IgD-negative memory B cell (primary cell): ENCODE measurements around the gene HOXD13. TPM values are rescaled to one million over a fixed set of nuclear protein-coding genes. Genes with fewer than 3 reads are reported as not detected.

Source experiments
- H3K27ac Mint-ChIP-seq, 3 donors: one replicate each; pipeline ENCODE4 v1.8.0; 2020 to 2022; ENCODE audit warnings: mild to moderate bottlenecking in 3 of 3, mixed read lengths in 3 of 3, moderate library complexity in 1 of 3
- H3K27me3 Mint-ChIP-seq: one replicate; pipeline ENCODE4 v1.8.0; 2021; ENCODE audit warnings: mixed read lengths
- H3K36me3 Mint-ChIP-seq: one replicate; pipeline ENCODE4 v1.8.0; 2020; ENCODE audit warnings: mild to moderate bottlenecking, mixed read lengths
- H3K4me1 Mint-ChIP-seq, 3 donors: one replicate each; pipeline ENCODE4 v1.8.0; 2020 to 2022; ENCODE audit warnings: mixed read lengths in 3 of 3, mild to moderate bottlenecking in 1 of 3
- H3K4me3 Mint-ChIP-seq, 4 donors: one replicate each; pipeline ENCODE4 v1.8.0; 2020 to 2022; ENCODE audit warnings: mild to moderate bottlenecking in 4 of 4, mixed read lengths in 4 of 4, moderate library complexity in 3 of 4
- H3K9me3 Mint-ChIP-seq, 3 donors: one replicate each; pipeline ENCODE4 v1.8.0; 2020 to 2021; ENCODE audit warnings: mixed read lengths in 3 of 3, mild to moderate bottlenecking in 1 of 3
- polyA plus RNA-seq: library from polyadenylated mRNA; unstranded; fragments of 300-500 nt; fragmentation: Illumina TruSeq; gene quantifications from one replicate; pipeline ENCODE4 v1.2.3, GENCODE V29; 2021

The HOXD13 gene
- polyA plus RNA-seq, 1 donor from 2014 or later: not detected

GRCh38 chr2:176130957-176131847 lies 38.7 kb downstream of the HOXD13 start:
- Mint-ChIP-seq H3K4me1 (peaks cover 12 to 21% (median 14%) of the 10 kb centered on the region in 3 donors), H3K27me3 (peaks cover 78% of the 10 kb centered on the region), H3K9me3 (peaks cover 0 to 5% (median 0%) of the 10 kb centered on the region in 3 donors), H3K36me3 (no peaks in the 10 kb centered on the region), H3K4me3 (peak overlapping the region; percentile 16 to 82 (median 72)), H3K27ac (peak overlapping the region; percentile 76 to 97 (median 90))

DNA sequence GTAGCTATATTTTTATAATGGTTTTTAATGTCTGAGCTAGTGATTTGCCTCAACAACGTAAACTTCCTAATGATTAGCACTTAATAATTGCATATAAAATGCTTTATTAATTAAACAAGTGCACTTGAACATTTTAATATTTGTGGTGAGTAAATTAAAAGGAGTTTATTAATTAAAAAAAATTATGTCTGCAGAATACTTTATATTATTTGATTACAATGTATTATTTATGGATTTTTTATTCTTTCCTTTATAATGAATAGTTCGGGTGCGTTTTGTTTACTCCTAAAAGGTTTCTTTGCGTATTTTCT lies 39.3 kb downstream of the HOXD13 start:
- Mint-ChIP-seq H3K9me3 (peaks cover 0 to 5% (median 0%) of the 10 kb centered on the region in 3 donors), H3K27ac (peak overlapping the region; percentile 10 to 97 (median 76)), H3K4me1 (peaks cover 13 to 21% (median 15%) of the 10 kb centered on the region in 3 donors)

DNA sequence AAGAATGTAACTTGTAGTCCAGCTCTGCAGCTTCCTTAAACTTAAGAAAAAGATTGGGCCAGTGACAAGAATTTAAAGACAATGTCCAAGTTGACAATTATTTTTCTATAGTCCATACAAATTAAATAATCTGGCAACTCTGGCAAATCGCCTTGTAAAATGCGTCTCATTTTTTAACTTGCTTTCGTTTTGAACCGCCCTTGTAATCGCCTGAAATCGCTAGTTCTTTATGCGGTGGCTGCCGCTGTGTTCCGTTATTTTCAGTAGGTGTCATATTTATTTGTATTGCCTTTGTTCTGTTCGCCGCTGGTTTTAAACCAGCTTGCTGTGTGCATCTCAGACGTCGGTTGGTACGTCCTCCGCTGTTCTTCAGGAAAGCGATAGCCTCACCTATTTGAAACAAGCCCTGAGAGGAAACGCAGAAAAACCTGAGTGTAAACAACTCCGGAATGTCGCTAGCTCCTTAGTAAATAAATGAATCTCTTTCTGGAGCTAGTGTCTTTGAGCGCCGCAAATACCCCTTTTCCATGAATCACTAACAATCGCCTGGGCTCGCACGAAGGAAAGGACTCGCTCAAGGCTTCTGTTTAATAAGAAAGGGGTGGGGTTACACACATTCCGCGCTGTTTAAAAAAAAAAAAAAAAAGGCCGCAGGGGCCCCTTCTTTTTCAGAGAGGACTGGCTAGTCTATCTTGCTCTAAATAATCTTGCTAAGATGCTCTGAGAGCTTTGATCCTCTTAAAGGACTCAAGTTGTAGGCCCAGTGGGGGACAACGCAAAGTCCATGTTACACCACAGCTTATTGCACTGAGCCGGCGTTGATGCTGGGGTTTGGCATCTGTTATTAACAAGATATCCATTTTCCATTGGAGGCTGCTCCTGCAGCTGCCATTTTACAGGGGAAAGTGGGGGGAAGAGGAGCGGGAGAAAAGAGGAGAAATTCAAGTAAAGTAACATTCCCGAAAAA lies 40.0 kb downstream of the HOXD13 start:
- peak overlapping the region; percentile 64 to 97 (median 76) for H3K27ac Mint-ChIP-seq
- peaks cover 0 to 9% (median 0%) of the 10 kb centered on the region in 3 donors for H3K9me3 Mint-ChIP-seq
- peak overlapping the region; percentile 13 to 82 (median 74) for H3K4me3 Mint-ChIP-seq
- peaks cover 76% of the 10 kb centered on the region for H3K27me3 Mint-ChIP-seq
- H3K36me3 Mint-ChIP-seq: no peaks in the 10 kb centered on the region
- H3K4me1 Mint-ChIP-seq: peaks cover 13 to 16% (median 16%) of the 10 kb centered on the region in 3 donors

More for the DNA sequence above, 39.3 kb downstream of the HOXD13 start:
- Mint-ChIP-seq H3K4me3 (peak overlapping the region in 2 of 4 donors; percentile 8 to 67), H3K27me3 (peaks cover 76% of the 10 kb centered on the region), H3K36me3 (no peaks in the 10 kb centered on the region)

DNA sequence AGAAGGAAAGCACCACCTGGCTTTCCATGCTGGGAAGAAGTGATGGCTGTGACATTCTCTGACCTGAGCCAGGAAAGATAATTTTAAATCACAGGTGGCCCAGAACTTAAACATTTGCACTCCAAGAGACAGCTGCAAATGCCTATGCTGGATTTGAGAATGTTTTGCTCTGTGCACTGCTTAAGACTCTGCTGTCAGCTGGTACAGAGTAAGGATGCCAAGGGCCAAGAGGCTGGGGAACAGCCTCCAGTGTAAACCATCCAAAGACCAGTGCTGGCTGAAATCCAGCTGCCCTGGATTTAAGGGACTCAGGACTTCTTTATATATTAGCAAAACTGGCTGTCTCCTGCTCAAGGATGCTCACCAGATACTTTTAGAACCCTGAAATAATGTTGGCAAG lies 40.9 kb downstream of the HOXD13 start:
- H3K4me3 Mint-ChIP-seq: peak overlapping the region in 1 of 4 donors; percentile 28
- peaks cover 1% of the 10 kb centered on the region for H3K36me3 Mint-ChIP-seq
- peaks cover 13 to 18% (median 13%) of the 10 kb centered on the region in 3 donors for H3K4me1 Mint-ChIP-seq
- H3K9me3 Mint-ChIP-seq: peaks cover 0 to 9% (median 2%) of the 10 kb centered on the region in 3 donors
- H3K27me3 Mint-ChIP-seq: peaks cover 77% of the 10 kb centered on the region
- H3K27ac Mint-ChIP-seq: peak overlapping the region in 1 of 3 donors; percentile 76

DNA sequence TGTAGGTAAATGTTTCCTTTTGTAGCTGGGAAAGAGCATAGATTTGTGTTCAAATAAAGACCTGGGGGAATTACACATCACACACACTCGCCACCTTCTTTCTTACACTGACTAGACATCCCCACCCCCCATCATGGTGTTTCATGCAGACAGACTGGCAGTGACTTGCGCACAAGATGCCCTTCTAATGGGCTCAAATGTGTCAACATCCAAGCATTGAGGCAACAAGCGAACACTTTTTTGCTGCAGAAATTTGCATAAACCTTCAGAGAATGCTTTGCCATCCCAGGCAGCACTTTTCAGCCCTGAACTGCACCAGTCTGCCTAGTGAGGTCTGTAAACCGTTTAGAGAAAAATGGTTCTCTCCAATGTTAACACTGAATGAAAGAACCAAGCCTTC lies 41.5 kb downstream of the HOXD13 start:
- Mint-ChIP-seq H3K4me3 (peak overlapping the region in 1 of 4 donors; percentile 13), H3K9me3 (peaks cover 0 to 9% (median 5%) of the 10 kb centered on the region in 3 donors), H3K4me1 (peaks cover 13 to 24% (median 16%) of the 10 kb centered on the region in 3 donors), H3K27me3 (peaks cover 76% of the 10 kb centered on the region), H3K27ac (peak overlapping the region in 1 of 3 donors; percentile 76), H3K36me3 (peaks cover 1% of the 10 kb centered on the region)

- H3K4me3 Mint-ChIP-seq: peak overlapping the region in 2 of 4 donors; percentile 47 to 73
- H3K36me3 Mint-ChIP-seq: peaks cover 1% of the 10 kb centered on the region
- peaks cover 0 to 15% (median 5%) of the 10 kb centered on the region in 3 donors for H3K9me3 Mint-ChIP-seq
- H3K4me1 Mint-ChIP-seq: peaks cover 15 to 28% (median 20%) of the 10 kb centered on the region in 3 donors
- H3K27me3 Mint-ChIP-seq: peaks cover 78% of the 10 kb centered on the region
- H3K27ac Mint-ChIP-seq: peak overlapping the region in 1 of 3 donors; percentile 76
Measured at GRCh38 chr2:176135035-176135440, 42.5 kb downstream of the HOXD13 start.

GRCh38 chr2:176136374-176137251 lies 44.1 kb downstream of the HOXD13 start:
- H3K36me3 Mint-ChIP-seq: peaks cover 4% of the 10 kb centered on the region
- H3K4me1 Mint-ChIP-seq: peaks cover 22 to 24% (median 22%) of the 10 kb centered on the region in 3 donors
- H3K4me3 Mint-ChIP-seq: peak overlapping the region in 3 of 4 donors; percentile 17 to 83 (median 79)
- H3K27me3 Mint-ChIP-seq: peaks cover 76% of the 10 kb centered on the region
- peak overlapping the region in 2 of 3 donors; percentile 57 to 76 for H3K27ac Mint-ChIP-seq
- H3K9me3 Mint-ChIP-seq: peaks cover 0 to 15% (median 5%) of the 10 kb centered on the region in 3 donors

DNA sequence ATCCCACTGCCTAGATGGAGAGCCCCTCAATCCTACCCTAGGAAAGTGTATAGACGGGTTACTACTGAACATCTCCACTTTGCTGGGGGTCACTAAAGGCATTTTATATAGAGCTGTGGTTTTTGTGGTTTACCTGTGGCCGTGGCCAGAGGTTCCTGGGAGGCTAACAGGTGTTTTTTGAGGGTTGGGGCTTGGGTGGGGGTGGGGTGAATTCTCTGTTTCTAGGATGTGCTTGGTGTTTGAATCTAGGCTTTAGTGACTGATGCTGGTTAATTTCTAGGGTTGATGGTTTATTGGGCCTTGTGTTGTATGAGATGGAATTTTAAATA lies 44.7 kb downstream of the HOXD13 start:
- H3K36me3 Mint-ChIP-seq: peaks cover 4% of the 10 kb centered on the region
- H3K4me3 Mint-ChIP-seq: peak overlapping the region in 3 of 4 donors; percentile 17 to 72 (median 63)
- peaks cover 21 to 22% (median 22%) of the 10 kb centered on the region in 3 donors for H3K4me1 Mint-ChIP-seq
- H3K9me3 Mint-ChIP-seq: peaks cover 0 to 16% (median 5%) of the 10 kb centered on the region in 3 donors
- peak overlapping the region; percentile 39 to 57 (median 47) for H3K27ac Mint-ChIP-seq
- peaks cover 72% of the 10 kb centered on the region for H3K27me3 Mint-ChIP-seq

- Mint-ChIP-seq H3K4me1 (peaks cover 18 to 19% (median 18%) of the 10 kb centered on the region in 3 donors), H3K9me3 (peaks cover 0 to 14% (median 5%) of the 10 kb centered on the region in 3 donors), H3K27me3 (peaks cover 66% of the 10 kb centered on the region), H3K27ac (peak overlapping the region in 2 of 3 donors; percentile 47 to 88), H3K4me3 (peak overlapping the region in 1 of 4 donors; percentile 17), H3K36me3 (peaks cover 4% of the 10 kb centered on the region)
Measured at GRCh38 chr2:176137906-176138305, 45.4 kb downstream of the HOXD13 start.

GRCh38 chr2:176138526-176138922 lies 46.0 kb downstream of the HOXD13 start:
- H3K27ac Mint-ChIP-seq: peak overlapping the region; percentile 20 to 88 (median 73)
- peak overlapping the region in 2 of 4 donors; percentile 17 to 27 for H3K4me3 Mint-ChIP-seq
- peaks cover 0 to 14% (median 5%) of the 10 kb centered on the region in 3 donors for H3K9me3 Mint-ChIP-seq
- H3K27me3 Mint-ChIP-seq: peaks cover 62% of the 10 kb centered on the region
- H3K4me1 Mint-ChIP-seq: peaks cover 18 to 19% (median 18%) of the 10 kb centered on the region in 3 donors
- H3K36me3 Mint-ChIP-seq: peaks cover 4% of the 10 kb centered on the region

DNA sequence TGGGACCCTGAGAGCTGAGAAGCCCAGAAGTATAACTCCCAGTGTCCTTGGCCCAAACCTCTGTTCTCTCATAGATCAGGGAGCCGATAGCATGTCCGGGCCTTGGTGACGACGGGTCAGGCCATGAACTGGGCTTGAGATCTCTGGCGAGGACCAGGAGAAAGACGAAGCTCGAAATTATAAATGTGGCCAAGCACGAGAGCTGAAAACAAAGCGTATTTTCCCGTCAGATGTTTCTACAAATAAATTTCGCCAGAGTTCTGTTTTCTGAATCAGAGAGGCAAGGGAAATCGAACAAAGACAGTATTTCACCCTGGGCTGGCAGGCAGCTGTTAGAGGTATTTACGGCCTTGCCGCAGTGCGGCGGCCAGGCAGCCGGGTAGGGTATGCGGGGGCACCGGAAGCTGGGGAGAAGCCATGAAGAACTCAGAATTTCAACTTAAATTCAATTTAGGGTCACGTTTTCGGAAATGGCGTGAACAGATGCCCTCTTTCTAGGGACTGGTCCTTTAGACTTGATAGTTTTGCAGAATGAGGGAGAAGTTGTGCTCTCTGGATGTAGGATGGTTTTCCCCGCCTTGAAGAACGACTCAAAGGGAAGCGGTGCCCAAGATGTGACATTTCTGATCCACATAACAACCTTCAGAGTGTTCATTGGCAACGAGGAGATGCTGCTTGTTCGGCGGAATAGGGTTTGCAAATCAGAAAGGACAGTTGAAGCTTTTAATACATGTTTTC lies 46.6 kb downstream of the HOXD13 start:
- H3K4me1 Mint-ChIP-seq: peaks cover 18 to 19% (median 18%) of the 10 kb centered on the region in 3 donors
- H3K27ac Mint-ChIP-seq: peak overlapping the region; percentile 20 to 85 (median 73)
- H3K9me3 Mint-ChIP-seq: peaks cover 0 to 16% (median 5%) of the 10 kb centered on the region in 3 donors
- peak overlapping the region; percentile 17 to 87 (median 50) for H3K4me3 Mint-ChIP-seq
- peaks cover 61% of the 10 kb centered on the region for H3K27me3 Mint-ChIP-seq
- H3K36me3 Mint-ChIP-seq: peaks cover 6% of the 10 kb centered on the region

DNA sequence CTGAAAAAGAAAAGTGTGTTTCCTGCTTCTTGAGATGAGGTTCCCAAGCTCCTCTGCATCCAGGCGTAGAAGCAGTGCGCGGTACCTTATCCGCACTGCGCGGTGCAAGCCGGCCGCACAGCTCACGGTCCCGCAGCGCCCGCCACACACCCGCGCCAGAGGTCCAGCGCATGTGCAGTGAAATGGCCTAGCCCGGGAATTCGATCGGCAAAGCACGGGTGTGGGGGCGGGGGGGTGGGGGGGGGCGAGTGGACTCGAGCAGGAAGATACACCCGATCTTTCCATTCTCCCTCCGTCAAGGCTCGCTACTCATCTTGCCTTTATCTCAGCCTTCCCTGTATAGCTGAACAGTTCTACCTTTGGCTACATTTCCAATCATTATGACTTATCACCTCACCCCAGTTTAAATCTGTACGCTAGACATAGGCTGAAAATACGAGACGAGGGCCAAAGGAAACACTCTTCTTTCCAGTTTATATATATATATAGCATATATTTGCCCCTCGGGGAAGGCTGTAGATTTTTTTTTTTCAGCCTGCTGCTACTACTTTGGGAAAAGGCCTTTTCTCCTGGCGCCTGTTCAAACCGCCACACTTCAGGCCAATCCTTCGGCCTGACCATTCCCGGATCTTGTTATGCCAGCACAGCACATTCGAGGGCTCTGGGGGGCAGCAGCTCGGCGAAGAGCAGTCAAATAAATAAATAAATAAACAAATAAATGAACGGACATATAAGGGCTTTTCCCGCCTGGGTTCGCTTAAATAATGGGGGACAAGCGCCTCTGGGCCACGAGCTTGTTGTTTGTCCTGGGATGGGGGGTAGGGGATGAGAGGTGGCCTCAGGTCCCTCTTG lies 47.4 kb downstream of the HOXD13 start:
- Mint-ChIP-seq H3K4me3 (peak overlapping the region; percentile 30 to 87 (median 56)), H3K36me3 (peaks cover 7% of the 10 kb centered on the region), H3K4me1 (peaks cover 18 to 19% (median 18%) of the 10 kb centered on the region in 3 donors), H3K27me3 (peaks cover 59% of the 10 kb centered on the region), H3K9me3 (peaks cover 0 to 17% (median 5%) of the 10 kb centered on the region in 3 donors), H3K27ac (peak overlapping the region; percentile 20 to 76 (median 73))
